Ovary (tissue), 9 donors: ENCODE results near the gene PROM2. TPM values are rescaled to one million over a fixed set of nuclear protein-coding genes. Genes with fewer than 3 reads are reported as not detected.
A peak's percentile ranks its signal among the peaks of the same experiment; 100 is the strongest.

Experiments
- DNase-seq, 5 donors: peaks; one replicate each; pipeline ENCODE4 v3.0.0-alpha.2; 2019 to 2020
- H3K27ac ChIP-seq, 2 donors: fragments of 200-600 bp; one replicate each; pipeline versions ENCODE4 v1.5.1 to v1.8.0; 2019 to 2022
- H3K27me3 ChIP-seq: fragments of 200-600 bp; one replicate; pipeline ENCODE4 v1.8.0; 2022
- H3K36me3 ChIP-seq: fragments of 200-600 bp; sonication (generic); one replicate; pipeline ENCODE4 v1.5.1; 2019
- H3K4me1 ChIP-seq: one replicate; pipeline ENCODE4 v1.8.1; 2013; ENCODE audit warnings: mild to moderate bottlenecking, moderate library complexity; ENCODE audit not compliant: insufficient read depth
- H3K4me3 ChIP-seq: fragments of 200-600 bp; sonication (generic); one replicate; pipeline ENCODE4 v1.5.1; 2017
- H3K9me3 ChIP-seq, 2 donors: fragments of 200-600 bp in 1 of 2; sonication (generic) in 1 of 2; one replicate each; pipeline versions ENCODE4 v1.5.1 to v1.8.1; 2013 to 2019; ENCODE audit warnings: mild to moderate bottlenecking in 1 of 2, moderate library complexity in 1 of 2
- EP300 ChIP-seq: sonication (generic); formaldehyde crosslinking; IDR thresholded peaks from one replicate; pipeline ENCODE4 v1.6.1; 2017; ENCODE audit warnings: antibody characterized with exemption
- POLR2A ChIP-seq: fragments of 450-650 bp; IDR thresholded peaks from one replicate; pipeline ENCODE4 v1.6.1; 2017; ENCODE audit warnings: antibody characterized with exemption, mild to moderate bottlenecking, moderate library complexity
- WGBS, 3 donors: extraction: QIAGEN DNeasy Blood & Tissue Kit in 1 of 3; methylation state at CpG; one replicate each; pipeline versions ENCODE4 v1.1.5 to v1.1.7; 2013 to 2017; 5-methylcytosine and 5-hydroxymethylcytosine counted together
- intact Hi-C, 4 donors: fragments of 100-400 bp; cut with DNase I; formaldehyde crosslinking; loops; one replicate each; pipeline versions ENCODE4 v1.11.0 to v1.15.1; 2022 to 2023
- polyA plus RNA-seq, 2 donors: library from polyadenylated mRNA; stranded (reverse); fragments of 200-250 nt in 1 of 2; fragments of 350-450 nt in 1 of 2; fragmentation: Illumina TruSeq in 1 of 2; extraction: RNeasy Lipid Tissue Mini Kit (QIAGEN cat#74804) in 1 of 2; gene quantifications; one replicate each; pipeline ENCODE4 v1.2.3, GENCODE V29; 2013 to 2014
- total RNA-seq, 7 donors: library from RNA; depleted of rRNA in 2 of 7; stranded (reverse); fragments of >200 nt in 2 of 7; fragmentation: NEBNext Ultra II Directional in 3 of 7; extraction: Animal tissue kit (Norgen Biotek cat#: 25700) in 3 of 7; gene quantifications; one replicate each; pipeline versions ENCODE4 v1.1.0 to v1.2.4, GENCODE V29; 2016 to 2023
- TF ChIP-seq, protein P1 (sequence below), 3 donors: fragments of 450-650 bp in 2 of 3; fragments of 200-600 bp in 1 of 3; IDR thresholded peaks; one replicate each; pipeline versions ENCODE4 v1.5.1 to v1.8.0; 2016 to 2022; ENCODE audit warnings: antibody characterized with exemption in 3 of 3, mild to moderate bottlenecking in 1 of 3
- donor health status: DM: no; HTN: no; CAD: no; lungs with moderate emphysema.
- donor health status: DM: no; HTN: no; CAD: no.
- donor health status: Bipolar disorder and iron deficiency.
- donor health status: DM: yes; HTN: yes; CAD: no.
- donor health status: DM: no; HTN: no; CAD: no.
- donor health status: DM: yes; HTN: yes; CAD: no.

PROM2 gene
- total and polyA plus RNA-seq, 9 donors: 0.37 to 5.1 (median 3.4) TPM

GRCh38 chr2:95275151-95275515, 884 bp downstream of the PROM2 start:
- TF ChIP-seq, protein P1, sequence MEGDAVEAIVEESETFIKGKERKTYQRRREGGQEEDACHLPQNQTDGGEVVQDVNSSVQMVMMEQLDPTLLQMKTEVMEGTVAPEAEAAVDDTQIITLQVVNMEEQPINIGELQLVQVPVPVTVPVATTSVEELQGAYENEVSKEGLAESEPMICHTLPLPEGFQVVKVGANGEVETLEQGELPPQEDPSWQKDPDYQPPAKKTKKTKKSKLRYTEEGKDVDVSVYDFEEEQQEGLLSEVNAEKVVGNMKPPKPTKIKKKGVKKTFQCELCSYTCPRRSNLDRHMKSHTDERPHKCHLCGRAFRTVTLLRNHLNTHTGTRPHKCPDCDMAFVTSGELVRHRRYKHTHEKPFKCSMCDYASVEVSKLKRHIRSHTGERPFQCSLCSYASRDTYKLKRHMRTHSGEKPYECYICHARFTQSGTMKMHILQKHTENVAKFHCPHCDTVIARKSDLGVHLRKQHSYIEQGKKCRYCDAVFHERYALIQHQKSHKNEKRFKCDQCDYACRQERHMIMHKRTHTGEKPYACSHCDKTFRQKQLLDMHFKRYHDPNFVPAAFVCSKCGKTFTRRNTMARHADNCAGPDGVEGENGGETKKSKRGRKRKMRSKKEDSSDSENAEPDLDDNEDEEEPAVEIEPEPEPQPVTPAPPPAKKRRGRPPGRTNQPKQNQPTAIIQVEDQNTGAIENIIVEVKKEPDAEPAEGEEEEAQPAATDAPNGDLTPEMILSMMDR (IDR thresholded peaks at IDR 0.05): no peak
- no peak for TF ChIP-seq POLR2A
- TF ChIP-seq EP300: no peak
- no peak overlapping the region for H3K27ac ChIP-seq
- 90 to 100% (median 95%) methylated on average over 4 of the region's 4 CpGs for WGBS, 3 donors
- H3K27me3 ChIP-seq: no peaks in the 10 kb centered on the region
- intact Hi-C loops: no loop called here
- H3K4me3 ChIP-seq: no peak overlapping the region
- no peaks in the 10 kb centered on the region for H3K36me3 ChIP-seq
- DNase-seq: peak in 2 of 5 donors; percentile 3 to 13
- H3K4me1 ChIP-seq: no peaks in the 10 kb centered on the region
- no peaks in the 10 kb centered on the region for H3K9me3 ChIP-seq

GRCh38 chr2:95275601-95276243, 1.5 kb downstream of the PROM2 start:
- no peaks in the 10 kb centered on the region for H3K36me3 ChIP-seq
- H3K27me3 ChIP-seq: no peaks in the 10 kb centered on the region
- no peak overlapping the region for H3K4me3 ChIP-seq
- no peaks in the 10 kb centered on the region for H3K4me1 ChIP-seq
- DNase-seq: peak in 2 of 5 donors; percentile 11 to 13
- 89 to 95% (median 89%) methylated on average over 25 to 28 of the region's 28 CpGs for WGBS, 3 donors
- H3K27ac ChIP-seq: no peak overlapping the region
- TF ChIP-seq EP300: no peak
- TF ChIP-seq, protein P1 (IDR thresholded peaks at IDR 0.05): no peak
- TF ChIP-seq POLR2A: no peak
- no peaks in the 10 kb centered on the region for H3K9me3 ChIP-seq
- intact Hi-C loops: no loop called here

DNA sequence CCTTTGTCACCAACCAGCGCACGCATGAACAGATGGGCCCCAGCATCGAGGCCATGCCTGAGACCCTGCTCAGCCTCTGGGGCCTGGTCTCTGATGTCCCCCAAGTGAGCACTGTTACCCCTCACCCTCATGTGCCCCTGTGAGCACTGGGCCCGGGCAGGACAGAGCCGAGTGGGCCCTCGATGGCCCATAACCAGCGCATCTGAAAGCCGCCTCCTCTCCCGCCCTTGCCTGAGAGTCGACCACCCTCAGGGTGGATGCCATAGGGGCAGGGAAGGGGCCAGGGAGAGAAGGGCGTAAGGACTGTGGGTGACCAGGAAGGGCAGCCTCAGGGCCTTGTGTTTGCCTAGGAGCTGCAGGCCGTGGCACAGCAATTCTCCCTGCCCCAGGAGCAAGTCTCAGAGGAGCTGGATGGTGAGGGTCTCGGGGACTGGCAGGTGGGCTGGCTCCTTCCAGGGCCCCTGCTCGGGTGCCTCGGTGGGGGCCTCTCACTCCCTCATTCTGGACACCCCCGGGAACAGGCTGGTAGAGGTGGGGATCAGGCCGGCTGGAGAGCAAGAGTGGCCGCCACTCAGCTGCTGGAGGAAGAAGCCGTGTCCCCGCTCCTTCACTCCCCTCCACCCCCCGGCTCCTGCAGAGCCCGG, 2.1 kb downstream of the PROM2 start:
- H3K27ac ChIP-seq: no peak overlapping the region
- H3K4me1 ChIP-seq: no peaks in the 10 kb centered on the region
- DNase-seq: peak in 2 of 5 donors; percentile 6 to 17
- H3K9me3 ChIP-seq: no peaks in the 10 kb centered on the region
- no peak overlapping the region for H3K4me3 ChIP-seq
- H3K36me3 ChIP-seq: no peaks in the 10 kb centered on the region
- no peak for TF ChIP-seq POLR2A
- no peak for TF ChIP-seq EP300
- TF ChIP-seq, protein P1 (IDR thresholded peaks at IDR 0.05): no peak
- no peaks in the 10 kb centered on the region for H3K27me3 ChIP-seq
- intact Hi-C loops: no loop called here
- 82 to 87% (median 82%) methylated on average over 21 to 22 of the region's 22 CpGs for WGBS, 3 donors

DNA sequence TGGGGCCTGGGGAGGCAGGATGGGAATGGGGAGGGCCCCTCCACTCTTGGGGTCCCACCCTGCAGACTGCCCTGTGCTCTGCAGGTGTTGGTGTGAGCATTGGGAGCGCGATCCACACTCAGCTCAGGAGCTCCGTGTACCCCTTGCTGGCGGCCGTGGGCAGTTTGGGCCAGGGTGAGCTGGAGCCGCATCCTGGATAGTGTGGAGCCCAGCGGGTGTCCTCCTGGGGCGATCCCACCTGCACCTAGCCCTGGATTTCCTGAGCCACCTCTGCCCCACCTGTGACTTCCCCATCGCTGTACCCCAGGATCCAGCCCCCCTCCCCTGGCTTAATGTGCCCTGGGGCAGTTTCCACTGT, 2.6 kb downstream of the PROM2 start:
- intact Hi-C loops: no loop called here
- DNase-seq: peak in 1 of 5 donors; percentile 3
- no peaks in the 10 kb centered on the region for H3K36me3 ChIP-seq
- 90 to 96% (median 91%) methylated on average over 8 to 9 of the region's 9 CpGs for WGBS, 3 donors
- H3K27me3 ChIP-seq: no peaks in the 10 kb centered on the region
- no peaks in the 10 kb centered on the region for H3K4me1 ChIP-seq
- TF ChIP-seq EP300 (no peak), POLR2A (no peak)
- TF ChIP-seq, protein P1 (IDR thresholded peaks at IDR 0.05): no peak
- H3K4me3 ChIP-seq: no peak overlapping the region
- no peak overlapping the region for H3K27ac ChIP-seq
- no peaks in the 10 kb centered on the region for H3K9me3 ChIP-seq
